Measurements from ENCODE around the gene OR8B4.

- TF ChIP-seq CTCF (IDR thresholded peaks at IDR 0.05; ENCODE audit: insufficient read depth, low read length, poor library complexity, severe bottlenecking) (no peak), EZH2phosphoT487 (conservative IDR thresholded peaks at IDR 0.05; ENCODE audit: low read length) (no peak)
These were observed 42.8 kb upstream of the OR8B4 start for GRCh38 chr11:124467381-124467927.
